Measurements from ENCODE around the gene PTPN20. TPM values are rescaled to one million over a fixed set of nuclear protein-coding genes. Genes with fewer than 3 reads are reported as not detected.

The PTPN20 gene
- total RNA-seq, 1 donor from 2014 or later, result not detected

DNA sequence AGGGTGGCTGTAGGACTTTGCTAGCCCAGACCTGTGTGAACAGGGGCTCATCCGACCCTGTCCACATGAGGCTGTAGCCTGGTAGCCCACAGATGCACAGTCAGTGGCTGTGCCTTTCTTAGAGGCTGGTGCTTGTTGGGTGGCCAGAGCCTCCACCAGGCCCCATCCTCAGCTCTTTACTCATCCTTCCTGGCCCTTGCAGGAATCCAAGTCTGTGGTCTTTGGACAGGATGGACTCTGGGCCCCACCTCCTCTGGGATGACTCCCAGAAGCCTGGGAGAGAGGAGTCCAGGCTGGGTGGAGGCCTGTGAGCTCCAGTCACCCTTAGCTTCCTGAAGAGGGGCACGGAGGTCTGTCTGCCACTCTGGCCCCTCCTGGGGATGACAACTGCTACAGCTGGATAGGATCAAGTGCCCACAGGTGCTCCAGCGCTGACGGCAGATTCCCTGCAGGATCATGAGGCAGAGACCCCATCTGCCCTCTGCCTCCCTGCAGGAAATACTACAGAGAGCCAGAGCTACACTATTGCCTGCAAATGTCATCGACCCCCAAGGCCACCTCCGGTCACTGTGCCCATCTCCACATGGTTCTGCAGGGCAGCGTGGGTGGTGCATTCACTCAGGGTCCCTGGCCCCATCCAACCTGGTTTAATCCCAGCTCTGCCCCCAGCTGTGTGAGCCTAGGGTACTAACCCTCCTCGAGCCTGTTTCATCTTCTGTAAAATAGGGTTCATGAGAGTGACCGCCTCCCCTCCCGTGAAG is 114.5 kb downstream of the PTPN20 start:
- Mint-ChIP-seq H3K4me1 (ENCODE audit: low read depth) (no peaks in the 10 kb centered on the region), H3K27me3 (ENCODE audit: low read depth) (no peaks in the 10 kb centered on the region), H3K27ac (ENCODE audit: unreplicated experiment) (no peak overlapping the region), H3K36me3 (ENCODE audit: low read depth) (no peaks in the 10 kb centered on the region), H3K9me3 (ENCODE audit: low read depth) (no peaks in the 10 kb centered on the region), H3K4me3 (ENCODE audit: unreplicated experiment) (no peak overlapping the region)
- TF ChIP-seq, protein P1, sequence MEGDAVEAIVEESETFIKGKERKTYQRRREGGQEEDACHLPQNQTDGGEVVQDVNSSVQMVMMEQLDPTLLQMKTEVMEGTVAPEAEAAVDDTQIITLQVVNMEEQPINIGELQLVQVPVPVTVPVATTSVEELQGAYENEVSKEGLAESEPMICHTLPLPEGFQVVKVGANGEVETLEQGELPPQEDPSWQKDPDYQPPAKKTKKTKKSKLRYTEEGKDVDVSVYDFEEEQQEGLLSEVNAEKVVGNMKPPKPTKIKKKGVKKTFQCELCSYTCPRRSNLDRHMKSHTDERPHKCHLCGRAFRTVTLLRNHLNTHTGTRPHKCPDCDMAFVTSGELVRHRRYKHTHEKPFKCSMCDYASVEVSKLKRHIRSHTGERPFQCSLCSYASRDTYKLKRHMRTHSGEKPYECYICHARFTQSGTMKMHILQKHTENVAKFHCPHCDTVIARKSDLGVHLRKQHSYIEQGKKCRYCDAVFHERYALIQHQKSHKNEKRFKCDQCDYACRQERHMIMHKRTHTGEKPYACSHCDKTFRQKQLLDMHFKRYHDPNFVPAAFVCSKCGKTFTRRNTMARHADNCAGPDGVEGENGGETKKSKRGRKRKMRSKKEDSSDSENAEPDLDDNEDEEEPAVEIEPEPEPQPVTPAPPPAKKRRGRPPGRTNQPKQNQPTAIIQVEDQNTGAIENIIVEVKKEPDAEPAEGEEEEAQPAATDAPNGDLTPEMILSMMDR (IDR thresholded peaks at IDR 0.05), result no peak
- no peak for DNase-seq (ENCODE audit: low spot score)

DNA sequence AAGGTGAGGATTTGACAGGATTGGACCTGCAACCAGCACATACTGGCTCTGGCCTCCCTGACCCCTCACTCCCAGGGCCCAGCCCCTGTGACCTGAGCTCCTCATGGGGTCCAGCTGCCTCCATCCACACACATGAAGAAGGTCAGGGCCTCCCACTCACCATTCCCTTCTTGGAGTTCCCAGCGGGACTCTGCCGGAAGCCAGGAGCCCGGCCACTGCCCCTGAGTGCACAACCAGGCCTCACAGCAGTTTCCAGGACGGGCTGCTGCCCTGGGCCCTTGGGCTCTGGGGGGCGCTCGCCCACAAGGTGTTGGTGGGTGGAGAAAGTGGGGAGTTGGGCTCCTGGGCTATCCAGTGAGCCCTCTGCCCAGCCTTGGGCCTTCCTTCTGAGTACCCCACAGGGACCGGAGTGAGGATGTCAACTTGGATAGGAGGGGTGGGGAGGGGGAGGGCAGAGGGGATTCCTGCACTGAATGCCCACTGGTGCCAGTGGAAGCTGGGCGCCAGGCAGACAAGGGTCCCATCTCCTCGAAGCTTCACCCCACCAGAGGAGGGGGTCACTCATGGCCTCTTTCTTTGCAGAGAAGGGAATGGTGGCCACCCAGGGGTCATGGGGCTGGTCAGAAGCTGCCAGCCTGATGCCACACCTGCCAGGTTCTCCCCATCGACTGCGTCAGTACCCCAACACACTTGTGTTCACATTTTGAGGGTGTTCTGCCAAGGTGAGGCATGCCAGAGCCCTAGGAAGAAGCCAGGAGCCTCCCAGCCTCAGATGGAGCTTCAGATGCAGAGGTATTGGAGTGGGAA is 115.3 kb downstream of the PTPN20 start:
- no peak overlapping the region for H3K4me3 Mint-ChIP-seq (ENCODE audit: unreplicated experiment)
- H3K9me3 Mint-ChIP-seq (ENCODE audit: low read depth), result no peaks in the 10 kb centered on the region
- TF ChIP-seq, protein P1 (IDR thresholded peaks at IDR 0.05), result no peak
- H3K27me3 Mint-ChIP-seq (ENCODE audit: low read depth), result no peaks in the 10 kb centered on the region
- no peak for DNase-seq (ENCODE audit: low spot score)
- H3K4me1 Mint-ChIP-seq (ENCODE audit: low read depth), result no peaks in the 10 kb centered on the region
- H3K27ac Mint-ChIP-seq (ENCODE audit: unreplicated experiment), result no peak overlapping the region
- no peaks in the 10 kb centered on the region for H3K36me3 Mint-ChIP-seq (ENCODE audit: low read depth)

DNA sequence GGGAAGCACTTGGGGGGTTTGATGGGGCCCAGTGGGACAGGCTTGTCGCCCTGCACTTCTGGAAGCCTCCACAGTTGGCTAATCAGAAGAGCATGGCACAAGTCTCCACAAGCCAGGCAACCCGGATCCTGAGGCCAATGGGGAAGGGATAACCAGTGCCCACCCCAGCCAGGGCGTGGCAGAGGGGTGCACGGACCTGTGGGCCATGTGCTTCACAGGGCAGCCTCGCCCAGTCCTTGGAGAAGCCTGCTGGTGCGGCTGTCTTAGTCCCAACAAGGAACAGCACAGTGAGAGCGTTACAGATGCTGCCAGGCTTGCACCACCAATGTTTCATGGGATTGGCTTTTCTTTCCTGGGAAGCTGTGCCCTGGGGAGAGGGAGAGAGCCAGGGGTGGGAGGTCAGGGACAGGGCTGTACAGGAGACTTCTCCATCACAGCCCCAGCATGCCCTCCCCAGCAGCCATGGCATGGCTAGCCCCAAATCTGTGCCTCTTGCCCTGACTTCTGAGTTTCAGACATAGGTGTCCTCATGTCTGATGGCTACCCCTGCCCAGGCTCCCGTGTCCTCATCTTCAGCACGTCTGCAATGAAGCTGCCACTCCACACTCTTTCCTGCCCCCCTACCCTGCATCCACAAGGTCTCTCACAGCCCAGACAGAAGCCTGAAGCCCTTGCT is 116.0 kb downstream of the PTPN20 start:
- H3K4me3 Mint-ChIP-seq (ENCODE audit: unreplicated experiment), result no peak overlapping the region
- H3K4me1 Mint-ChIP-seq (ENCODE audit: low read depth), result no peaks in the 10 kb centered on the region
- peak; percentile 82 for DNase-seq (ENCODE audit: low spot score)
- no peaks in the 10 kb centered on the region for H3K27me3 Mint-ChIP-seq (ENCODE audit: low read depth)
- H3K9me3 Mint-ChIP-seq (ENCODE audit: low read depth), result no peaks in the 10 kb centered on the region
- TF ChIP-seq, protein P1 (IDR thresholded peaks at IDR 0.05), result no peak
- H3K36me3 Mint-ChIP-seq (ENCODE audit: low read depth), result no peaks in the 10 kb centered on the region
- H3K27ac Mint-ChIP-seq (ENCODE audit: unreplicated experiment), result no peak overlapping the region

GRCh38 chr10:47027784-47028260 is 116.6 kb downstream of the PTPN20 start:
- Mint-ChIP-seq H3K9me3 (ENCODE audit: low read depth) (no peaks in the 10 kb centered on the region), H3K27ac (ENCODE audit: unreplicated experiment) (no peak overlapping the region), H3K27me3 (ENCODE audit: low read depth) (peaks cover 3% of the 10 kb centered on the region), H3K4me3 (ENCODE audit: unreplicated experiment) (no peak overlapping the region), H3K36me3 (ENCODE audit: low read depth) (no peaks in the 10 kb centered on the region), H3K4me1 (ENCODE audit: low read depth) (no peaks in the 10 kb centered on the region)
- TF ChIP-seq, protein P1 (IDR thresholded peaks at IDR 0.05), result no peak
- no peak for DNase-seq (ENCODE audit: low spot score)

- Mint-ChIP-seq H3K36me3 (ENCODE audit: low read depth) (no peaks in the 10 kb centered on the region), H3K4me3 (ENCODE audit: unreplicated experiment) (no peak overlapping the region), H3K4me1 (ENCODE audit: low read depth) (no peaks in the 10 kb centered on the region), H3K9me3 (ENCODE audit: low read depth) (no peaks in the 10 kb centered on the region), H3K27ac (ENCODE audit: unreplicated experiment) (no peak overlapping the region), H3K27me3 (ENCODE audit: low read depth) (peaks cover 3% of the 10 kb centered on the region)
- TF ChIP-seq, protein P1 (IDR thresholded peaks at IDR 0.05), result no peak
- DNase-seq (ENCODE audit: low spot score), result no peak
These were observed 117.2 kb downstream of the PTPN20 start for GRCh38 chr10:47028466-47028865.
